HG03196 (cell line): ENCODE results near the gene S100A3.
A peak's percentile ranks its signal among the peaks of the same experiment; 100 is the strongest.

Source experiments
- ATAC-seq: cut with Tn5 transposase; IDR thresholded peaks from one replicate; pipeline ENCODE4 v1.9.1; 2021; ENCODE audit not compliant: unreplicated experiment

Gene S100A3

GRCh38 chr1:153549741-153550397 is 811 bp upstream of the S100A3 start:
- no peak for ATAC-seq

GRCh38 chr1:153547560-153548551 is 1.2 kb downstream of the S100A3 start:
- ATAC-seq = no peak

- ATAC-seq = no peak
Measured at GRCh38 chr1:153546796-153547559, 2.1 kb downstream of the S100A3 start.

GRCh38 chr1:153546371-153546770 is 2.7 kb downstream of the S100A3 start:
- no peak for ATAC-seq

GRCh38 chr1:153545067-153546055 is 3.7 kb downstream of the S100A3 start, which contains the start of gene S100A4:
Gene S100A4, minus strand, starts transcription at chr1:153545806. Its CDS starts 1,012 bp downstream, at chr1:153544794.
- ATAC-seq = peak; percentile 49

GRCh38 chr1:153544453-153545066 is 4.5 kb downstream of the S100A3 start:
- no peak for ATAC-seq

GRCh38 chr1:153543736-153544135 is 5.3 kb downstream of the S100A3 start:
- no peak for ATAC-seq

- ATAC-seq = no peak
Measured at GRCh38 chr1:153542956-153543711, 5.9 kb downstream of the S100A3 start.

DNA sequence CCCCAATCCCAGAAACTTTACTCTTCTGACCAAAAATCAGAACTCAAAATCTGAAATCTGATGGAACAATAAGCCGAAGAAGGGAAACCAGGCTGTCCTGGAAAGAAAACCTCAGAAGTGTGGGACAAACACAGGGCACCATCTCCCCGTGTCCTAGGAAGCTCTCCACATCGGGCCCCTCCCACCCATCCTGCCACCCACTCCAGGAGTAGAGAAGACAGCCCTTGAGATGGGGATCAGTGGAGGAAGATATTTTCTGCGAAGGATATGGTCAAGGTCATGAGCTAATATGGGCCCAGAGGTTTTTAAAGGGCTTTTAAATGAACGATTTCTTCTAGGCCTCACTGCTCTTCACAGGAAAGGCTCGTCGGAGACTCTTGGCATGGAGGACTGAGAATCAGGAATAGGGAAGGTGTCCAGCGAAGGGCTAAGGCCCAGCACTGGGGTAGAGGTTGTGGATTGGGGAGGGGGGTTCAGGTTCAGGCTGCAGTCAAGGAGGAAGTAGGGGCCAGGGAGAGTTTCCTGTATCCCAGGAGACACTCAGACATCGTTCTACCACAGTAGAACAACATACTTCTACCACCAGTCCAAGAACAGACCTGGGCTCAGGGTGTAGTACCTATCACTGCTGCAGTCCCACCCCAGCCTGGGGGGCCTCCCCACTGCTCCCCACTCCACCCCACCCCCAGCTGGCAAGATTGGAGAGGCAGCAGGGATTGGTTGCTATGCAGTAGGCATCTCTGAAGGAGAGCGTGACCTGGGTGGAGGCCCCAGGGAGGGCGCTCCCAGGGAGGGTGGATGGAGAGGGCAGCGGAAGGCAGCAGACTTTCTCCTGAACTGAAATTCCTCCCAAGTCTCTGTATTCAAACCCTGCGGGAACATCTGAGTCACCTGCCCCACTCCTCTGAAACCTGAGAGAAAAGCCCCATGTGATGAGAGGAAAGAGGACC is 7.1 kb downstream of the S100A3 start:
- no peak for ATAC-seq

DNA sequence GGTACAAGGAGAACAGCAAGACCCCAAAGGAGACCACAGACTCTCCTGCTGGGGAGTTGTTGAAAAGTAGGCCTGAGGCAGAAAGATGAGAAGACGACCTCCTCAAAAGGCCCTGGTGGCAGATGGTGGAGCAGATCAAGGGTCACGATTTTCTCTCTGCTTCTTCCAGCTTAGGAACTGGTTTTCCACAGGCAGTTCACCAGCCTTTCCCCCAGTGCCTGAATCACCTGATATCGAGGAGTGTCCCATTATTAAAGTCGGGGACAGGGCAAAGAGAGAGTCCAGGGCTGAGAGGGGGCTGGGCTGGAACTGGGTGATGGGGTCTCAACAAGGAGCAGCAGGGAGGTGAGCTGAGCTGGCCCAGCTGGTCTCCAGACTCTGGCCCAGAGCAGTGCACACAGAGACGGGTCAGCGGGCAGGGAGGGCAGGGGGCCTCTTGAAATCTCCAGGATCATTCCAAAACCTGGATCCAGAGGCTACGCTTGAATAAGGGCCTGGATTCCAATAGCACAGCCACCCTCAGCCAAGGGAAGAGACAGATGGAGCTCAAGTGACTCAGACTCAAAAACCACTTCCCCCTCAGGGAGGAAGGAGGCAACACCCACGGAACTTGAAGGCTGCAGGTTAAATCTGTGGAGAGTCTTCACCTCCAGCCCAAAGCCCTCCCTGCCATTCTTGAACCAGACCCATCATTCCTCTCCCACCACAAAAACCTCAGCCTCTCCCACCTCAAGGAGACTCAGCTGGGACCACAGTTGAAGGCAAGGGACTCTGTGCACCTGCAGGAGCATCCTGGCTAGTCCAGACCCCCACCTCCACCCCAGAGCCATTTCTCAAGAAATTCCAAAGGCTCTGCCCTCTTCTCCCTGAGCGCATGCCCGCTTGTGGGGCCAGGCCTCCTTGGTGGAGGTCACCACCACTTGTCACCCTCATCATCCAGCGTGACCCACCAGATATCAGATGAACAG is 8.4 kb downstream of the S100A3 start, which contains the start of gene S100A5:
S100A5 (minus strand) TSS at position 541 of the 968 bp plus-strand sequence. CDS start 743 bp downstream, outside the sequence.
- no peak for ATAC-seq

GRCh38 chr1:153539395-153540093 is 9.5 kb downstream of the S100A3 start:
- ATAC-seq = no peak

DNA sequence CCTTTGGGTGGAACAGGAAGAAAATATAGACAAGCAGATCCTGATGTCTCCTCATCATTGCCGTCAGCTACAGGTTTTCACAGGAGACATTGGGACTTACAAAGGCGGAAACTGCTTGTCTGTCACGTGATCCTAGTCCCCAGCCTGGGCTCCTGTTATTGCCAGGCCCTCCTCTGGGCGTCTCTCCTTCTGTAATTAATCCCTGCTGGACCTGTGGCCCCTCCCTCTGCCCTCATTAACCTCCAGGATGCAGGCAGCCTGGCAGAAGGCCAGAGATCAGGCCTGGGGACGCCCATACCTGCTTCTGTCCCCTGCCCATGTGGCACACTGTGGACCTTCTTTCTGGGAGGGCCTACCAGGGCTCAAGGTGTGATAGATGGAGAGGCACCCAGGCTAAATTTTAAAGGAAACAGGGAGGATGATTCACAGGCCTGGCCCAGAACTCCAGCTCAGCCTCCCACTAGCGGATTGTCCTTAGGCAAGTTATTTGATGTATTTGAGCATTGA is 10.7 kb downstream of the S100A3 start:
- ATAC-seq = no peak

GRCh38 chr1:153537376-153537730 is 11.7 kb downstream of the S100A3 start:
- ATAC-seq = no peak

- no peak for ATAC-seq
Measured at GRCh38 chr1:153536671-153537375, 12.2 kb downstream of the S100A3 start.

- ATAC-seq = no peak
Measured at GRCh38 chr1:153536012-153536670, 12.9 kb downstream of the S100A3 start.
